Neural cell (in vitro differentiated cells): ENCODE results near the gene BCAR3. TPM values are rescaled to one million over a fixed set of nuclear protein-coding genes. Genes with fewer than 3 reads are reported as not detected.
"Not testable (repeated sequence)": the region's sequence is repeated elsewhere in the genome, so short reads cannot be mapped to it uniquely, and the experiment has no call there.

Source experiments
- H2AFZ ChIP-seq: fragments of 200-600, 300-800 bp; sonication (generic), shearing (Covaris generic); 2 replicates; pipeline ENCODE4 v1.6.0; 2014; ENCODE audit warnings: low read depth, mild to moderate bottlenecking, antibody characterized with exemption, low read length, moderate library complexity
- H3F3A ChIP-seq: fragments of 200-600 bp; shearing (Covaris generic); 2 replicates; pipeline ENCODE4 v1.6.1; 2016; ENCODE audit warnings: mild to moderate bottlenecking, moderate library complexity, mixed read lengths, antibody characterized with exemption, low read length; ENCODE audit not compliant: insufficient read depth, poor library complexity, severe bottlenecking
- H3K27ac ChIP-seq: fragments of 200-600, 300-800 bp; sonication (generic), shearing (Covaris generic); 2 replicates; pipeline ENCODE4 v1.5.1; 2014; ENCODE audit warnings: mild to moderate bottlenecking, low read length, moderate library complexity
- H3K27me3 ChIP-seq: fragments of 300-800, 200-600 bp; sonication (generic), shearing (Covaris generic); 2 replicates; pipeline ENCODE4 v1.6.0; 2014; ENCODE audit warnings: mild to moderate bottlenecking, low read depth, low read length, moderate library complexity; ENCODE audit not compliant: insufficient read depth
- H3K36me3 ChIP-seq: fragments of 300-800, 200-600 bp; sonication (generic), shearing (Covaris generic); 2 replicates; pipeline ENCODE4 v1.5.1; 2014; ENCODE audit warnings: mild to moderate bottlenecking, antibody characterized with exemption, low read length, moderate library complexity; ENCODE audit not compliant: insufficient read depth
- H3K4me2 ChIP-seq: fragments of 300-800, 200-600 bp; sonication (generic), shearing (Covaris generic); 2 replicates; pipeline ENCODE4 v1.6.0; 2014; ENCODE audit warnings: mild to moderate bottlenecking, low read length
- H3K4me3 ChIP-seq: fragments of 300-800, 200-600 bp; sonication (generic), shearing (Covaris generic); 2 replicates; pipeline ENCODE4 v1.5.1; 2014; ENCODE audit warnings: mild to moderate bottlenecking, low read length, moderate library complexity
- H3K79me2 ChIP-seq: fragments of 200-600 bp; shearing (Covaris generic); replicated peaks from 2 replicates; pipeline ENCODE4 v1.6.0; 2014; ENCODE audit warnings: mild to moderate bottlenecking, low read length, moderate library complexity; ENCODE audit not compliant: insufficient read depth
- H3K9ac ChIP-seq: fragments of 300-800, 200-600 bp; sonication (generic), shearing (Covaris generic); 2 replicates; pipeline ENCODE4 v1.6.1; 2016; ENCODE audit warnings: mild to moderate bottlenecking, low read length, mixed read lengths
- H3K9me2 ChIP-seq: fragments of 200-600 bp; shearing (Covaris generic); 2 replicates; pipeline ENCODE4 v1.6.1; 2016; ENCODE audit warnings: mild to moderate bottlenecking, low read length, mixed read lengths; ENCODE audit not compliant: insufficient read depth
- H3K9me3 ChIP-seq: fragments of 200-600, 300-800 bp; sonication (generic), shearing (Covaris generic); 2 replicates; pipeline ENCODE4 v1.6.1; 2016; ENCODE audit warnings: mild to moderate bottlenecking, mixed run types, low read length, moderate library complexity, mixed read lengths
- H4K20me1 ChIP-seq: fragments of 200-600 bp; shearing (Covaris generic); 2 replicates; pipeline ENCODE4 v1.6.1; 2016; ENCODE audit warnings: mild to moderate bottlenecking, mixed run types; ENCODE audit not compliant: insufficient read depth
- EZH2 ChIP-seq: fragments of 200-600, 300-800 bp; shearing (Covaris generic), sonication (generic); IDR thresholded peaks from 2 replicates; pipeline ENCODE4 v1.6.1; 2014; ENCODE audit warnings: antibody characterized with exemption, low read length, borderline replicate concordance, mild to moderate bottlenecking; ENCODE audit not compliant: insufficient read depth, poor library complexity, severe bottlenecking
- MXI1 ChIP-seq: fragments of 450-650 bp; conservative IDR thresholded peaks from 2 replicates; pipeline ENCODE4 v1.6.1; 2014; ENCODE audit warnings: antibody characterized with exemption, mild to moderate bottlenecking; ENCODE audit not compliant: poor library complexity, severe bottlenecking
- POLR2AphosphoS5 ChIP-seq: IDR thresholded peaks from 2 replicates; pipeline ENCODE4 v1.6.1; 2012
- SMC3 ChIP-seq: fragments of 450-650 bp; conservative IDR thresholded peaks from 2 replicates; pipeline ENCODE4 v1.6.1; 2014; ENCODE audit warnings: antibody characterized with exemption, mild to moderate bottlenecking, moderate library complexity; ENCODE audit not compliant: poor library complexity
- TAF1 ChIP-seq: IDR thresholded peaks from 2 replicates; pipeline ENCODE4 v1.6.1; 2012; ENCODE audit warnings: low read depth
- polyA plus RNA-seq: library from polyadenylated mRNA; depleted of rRNA; stranded (reverse); fragments of >200 nt; gene quantifications from 2 replicates; pipeline ENCODE4 v1.2.3, GENCODE V29; 2014
- TF ChIP-seq, protein P1 (sequence below): fragments of 450-650 bp; IDR thresholded peaks from 2 replicates; pipeline ENCODE4 v1.5.1; 2014; ENCODE audit warnings: antibody characterized with exemption, mild to moderate bottlenecking, moderate library complexity; ENCODE audit not compliant: poor library complexity, severe bottlenecking
- TF ChIP-seq, protein P2 (sequence below): IDR thresholded peaks from 2 replicates; pipeline ENCODE4 v1.6.1; 2012; ENCODE audit warnings: borderline replicate concordance

BCAR3 gene
- polyA plus RNA-seq, 1 donor from 2014 or later = 2.5 TPM

DNA sequence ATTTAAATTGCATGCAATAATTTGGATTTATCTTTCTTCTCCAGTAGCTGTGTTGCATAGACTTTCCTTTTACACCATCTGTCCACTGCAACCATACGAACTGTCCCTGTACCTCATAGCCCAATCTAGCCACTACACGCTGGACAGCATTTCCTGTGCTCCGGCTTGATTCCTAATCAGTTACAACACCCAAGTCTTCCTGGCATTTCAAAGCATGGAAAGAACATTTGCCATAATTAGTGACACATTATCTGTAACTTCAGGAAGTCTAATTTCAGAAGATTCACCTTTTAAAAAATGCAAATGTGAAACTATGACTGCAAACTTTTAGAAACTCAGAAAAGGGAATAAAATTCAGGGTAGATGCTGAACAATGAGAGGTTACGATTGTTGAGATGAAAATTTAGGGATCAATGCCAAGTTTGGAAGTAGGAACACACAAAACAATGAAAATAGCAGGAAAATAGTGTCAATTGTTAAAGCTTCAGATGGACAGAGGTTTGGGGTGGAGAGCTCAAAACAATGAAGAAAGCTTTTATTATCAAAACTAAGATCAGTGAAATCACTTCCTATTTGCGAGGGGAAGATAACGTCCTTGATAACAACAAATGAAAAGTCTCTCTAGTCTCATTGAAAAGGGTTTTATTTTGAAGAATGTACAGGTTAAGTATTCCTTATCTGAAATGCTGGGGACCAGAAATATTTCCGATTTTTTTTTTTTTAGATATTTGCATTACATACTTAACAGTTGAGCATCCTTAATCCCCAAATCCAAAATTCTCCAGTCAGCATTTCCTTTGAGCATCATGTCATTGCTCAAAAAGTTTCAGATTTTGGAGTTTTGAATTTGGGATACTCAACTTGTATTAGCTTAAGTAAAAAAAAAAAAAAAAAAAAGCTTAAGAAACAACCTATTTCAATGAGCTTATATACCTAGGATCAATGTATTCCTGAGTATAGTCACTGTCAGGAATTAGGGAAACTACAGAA lies 126.5 kb downstream of the BCAR3 start:
- Histone ChIP-seq H3F3A (peaks cover 5% of the 10 kb centered on the region), H3K27ac (no peak overlapping the region), H2AFZ (no peak overlapping the region), H3K9me2 (no peaks in the 10 kb centered on the region), H3K4me3 (no peak overlapping the region), H3K36me3 (peaks cover 11% of the 10 kb centered on the region), H4K20me1 (no peaks in the 10 kb centered on the region), H3K9ac (no peak overlapping the region), H3K27me3 (no peaks in the 10 kb centered on the region), H3K9me3 (no peaks in the 10 kb centered on the region), H3K4me2 (no peak overlapping the region), H3K79me2 (no peaks in the 10 kb centered on the region)
- TF ChIP-seq TAF1 = no peak
- no peak for TF ChIP-seq EZH2
- TF ChIP-seq, protein P1, sequence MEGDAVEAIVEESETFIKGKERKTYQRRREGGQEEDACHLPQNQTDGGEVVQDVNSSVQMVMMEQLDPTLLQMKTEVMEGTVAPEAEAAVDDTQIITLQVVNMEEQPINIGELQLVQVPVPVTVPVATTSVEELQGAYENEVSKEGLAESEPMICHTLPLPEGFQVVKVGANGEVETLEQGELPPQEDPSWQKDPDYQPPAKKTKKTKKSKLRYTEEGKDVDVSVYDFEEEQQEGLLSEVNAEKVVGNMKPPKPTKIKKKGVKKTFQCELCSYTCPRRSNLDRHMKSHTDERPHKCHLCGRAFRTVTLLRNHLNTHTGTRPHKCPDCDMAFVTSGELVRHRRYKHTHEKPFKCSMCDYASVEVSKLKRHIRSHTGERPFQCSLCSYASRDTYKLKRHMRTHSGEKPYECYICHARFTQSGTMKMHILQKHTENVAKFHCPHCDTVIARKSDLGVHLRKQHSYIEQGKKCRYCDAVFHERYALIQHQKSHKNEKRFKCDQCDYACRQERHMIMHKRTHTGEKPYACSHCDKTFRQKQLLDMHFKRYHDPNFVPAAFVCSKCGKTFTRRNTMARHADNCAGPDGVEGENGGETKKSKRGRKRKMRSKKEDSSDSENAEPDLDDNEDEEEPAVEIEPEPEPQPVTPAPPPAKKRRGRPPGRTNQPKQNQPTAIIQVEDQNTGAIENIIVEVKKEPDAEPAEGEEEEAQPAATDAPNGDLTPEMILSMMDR = no peak
- TF ChIP-seq, protein P2, sequence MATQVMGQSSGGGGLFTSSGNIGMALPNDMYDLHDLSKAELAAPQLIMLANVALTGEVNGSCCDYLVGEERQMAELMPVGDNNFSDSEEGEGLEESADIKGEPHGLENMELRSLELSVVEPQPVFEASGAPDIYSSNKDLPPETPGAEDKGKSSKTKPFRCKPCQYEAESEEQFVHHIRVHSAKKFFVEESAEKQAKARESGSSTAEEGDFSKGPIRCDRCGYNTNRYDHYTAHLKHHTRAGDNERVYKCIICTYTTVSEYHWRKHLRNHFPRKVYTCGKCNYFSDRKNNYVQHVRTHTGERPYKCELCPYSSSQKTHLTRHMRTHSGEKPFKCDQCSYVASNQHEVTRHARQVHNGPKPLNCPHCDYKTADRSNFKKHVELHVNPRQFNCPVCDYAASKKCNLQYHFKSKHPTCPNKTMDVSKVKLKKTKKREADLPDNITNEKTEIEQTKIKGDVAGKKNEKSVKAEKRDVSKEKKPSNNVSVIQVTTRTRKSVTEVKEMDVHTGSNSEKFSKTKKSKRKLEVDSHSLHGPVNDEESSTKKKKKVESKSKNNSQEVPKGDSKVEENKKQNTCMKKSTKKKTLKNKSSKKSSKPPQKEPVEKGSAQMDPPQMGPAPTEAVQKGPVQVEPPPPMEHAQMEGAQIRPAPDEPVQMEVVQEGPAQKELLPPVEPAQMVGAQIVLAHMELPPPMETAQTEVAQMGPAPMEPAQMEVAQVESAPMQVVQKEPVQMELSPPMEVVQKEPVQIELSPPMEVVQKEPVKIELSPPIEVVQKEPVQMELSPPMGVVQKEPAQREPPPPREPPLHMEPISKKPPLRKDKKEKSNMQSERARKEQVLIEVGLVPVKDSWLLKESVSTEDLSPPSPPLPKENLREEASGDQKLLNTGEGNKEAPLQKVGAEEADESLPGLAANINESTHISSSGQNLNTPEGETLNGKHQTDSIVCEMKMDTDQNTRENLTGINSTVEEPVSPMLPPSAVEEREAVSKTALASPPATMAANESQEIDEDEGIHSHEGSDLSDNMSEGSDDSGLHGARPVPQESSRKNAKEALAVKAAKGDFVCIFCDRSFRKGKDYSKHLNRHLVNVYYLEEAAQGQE = no peak
- no peak for TF ChIP-seq SMC3
- no peak for TF ChIP-seq MXI1
- no peak for TF ChIP-seq POLR2AphosphoS5

DNA sequence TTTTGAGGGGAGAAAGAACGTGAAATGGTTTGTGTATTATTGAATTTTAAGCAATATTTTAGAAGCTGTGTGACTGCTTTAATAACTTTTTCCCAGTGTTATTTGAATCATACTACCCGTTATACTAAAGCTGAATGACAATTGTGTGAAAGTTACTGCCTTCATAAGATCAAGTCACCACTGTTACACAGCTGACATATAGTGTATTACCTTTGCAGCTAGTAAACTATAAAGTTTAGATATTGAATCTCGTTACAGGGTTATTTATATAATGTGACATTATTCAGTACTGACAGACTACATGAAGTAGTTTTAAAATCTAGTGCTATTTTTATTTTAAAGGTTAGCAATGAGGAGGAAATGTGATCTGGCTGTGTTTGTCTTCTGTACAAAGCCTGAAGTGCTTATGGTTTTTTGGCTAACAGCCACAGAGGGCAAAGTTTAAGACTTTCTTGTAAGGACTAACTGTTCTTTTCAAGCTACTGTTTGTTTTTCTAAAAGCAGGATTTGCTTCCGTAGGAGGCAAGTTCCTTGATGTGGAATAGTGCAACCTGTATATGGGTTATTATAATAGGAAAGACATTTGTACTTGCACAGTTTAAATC lies 127.6 kb downstream of the BCAR3 start:
- not testable (repeated sequence) for H3K27ac ChIP-seq, H3K4me3 ChIP-seq, H3K9ac ChIP-seq, H3K27me3 ChIP-seq, H3K9me3 ChIP-seq, H3K79me2 ChIP-seq, H4K20me1 ChIP-seq, H2AFZ ChIP-seq, H3F3A ChIP-seq, H3K4me2 ChIP-seq, H3K9me2 ChIP-seq
- H3K36me3 ChIP-seq = peaks cover 11% of the 10 kb centered on the region
